GM18519 (cell line): Measurements from ENCODE around the gene ATP6V1B1.

ENCODE experiments used
- ATAC-seq: cut with Tn5 transposase; IDR thresholded peaks from one replicate; pipeline ENCODE4 v1.9.1; 2021; ENCODE audit warnings: mild to moderate bottlenecking, moderate library complexity; ENCODE audit not compliant: unreplicated experiment, low FRiP score

The ATP6V1B1 gene

DNA sequence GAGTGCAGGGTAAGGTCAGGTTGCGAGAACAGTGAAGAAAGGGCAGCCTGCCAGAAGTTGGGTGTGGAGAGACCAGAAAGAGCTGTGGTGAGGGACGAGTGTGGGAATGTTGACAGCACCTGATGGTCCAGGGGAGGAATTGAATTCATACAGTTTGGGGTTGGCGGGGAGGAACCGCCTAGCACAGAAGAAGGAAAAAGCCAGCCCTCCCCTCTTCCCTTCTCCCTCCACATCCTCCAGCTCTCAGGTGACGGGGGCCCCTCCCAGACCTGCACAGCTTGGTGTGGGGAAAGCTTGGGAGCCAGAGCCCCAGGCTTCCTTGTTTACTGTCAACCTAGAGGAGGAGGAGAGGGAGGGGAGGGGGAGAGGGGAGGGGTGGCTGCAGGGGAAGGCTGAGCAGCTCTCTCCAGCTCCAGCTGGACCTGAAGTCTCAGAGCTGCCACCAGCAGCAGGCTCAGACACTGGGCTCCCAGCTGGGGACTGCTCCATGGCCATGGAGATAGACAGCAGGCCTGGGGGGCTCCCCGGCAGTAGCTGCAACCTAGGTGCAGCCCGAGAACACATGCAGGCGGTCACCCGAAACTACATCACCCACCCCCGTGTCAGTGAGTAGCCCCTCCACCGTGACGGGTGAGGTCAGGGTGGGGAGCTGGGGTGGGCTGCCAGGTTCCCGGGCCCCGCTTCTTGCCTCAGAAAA lies at the start of gene ATP6V1B1:
TSS of gene ATP6V1B1 (plus strand) at position 433 of the 697 bp plus-strand sequence. CDS start at position 488, 55 bp downstream.
- no peak for ATAC-seq

DNA sequence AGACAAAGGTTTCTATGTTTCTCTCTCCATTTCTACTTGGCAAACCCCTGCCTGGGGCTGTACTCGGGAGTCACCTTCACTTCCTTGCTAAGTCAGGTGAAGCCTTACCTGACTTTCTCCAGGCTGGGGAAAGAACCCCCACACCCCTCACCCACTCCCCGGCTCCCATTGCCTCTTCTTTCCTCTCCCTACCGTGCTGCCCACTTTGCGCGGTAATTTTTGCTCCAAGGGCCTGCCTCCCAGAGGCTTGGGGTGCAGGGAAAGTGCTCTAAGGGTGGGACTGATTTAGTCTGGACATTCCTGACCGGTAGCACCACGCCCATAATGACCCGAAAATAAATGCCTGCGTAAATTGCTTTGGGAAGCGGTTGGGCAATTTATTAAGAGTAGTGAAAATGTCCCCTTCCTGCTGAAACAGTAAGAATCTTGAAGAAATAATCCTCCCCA lies 49.1 kb upstream of the ATP6V1B1 start:
- no peak for ATAC-seq

DNA sequence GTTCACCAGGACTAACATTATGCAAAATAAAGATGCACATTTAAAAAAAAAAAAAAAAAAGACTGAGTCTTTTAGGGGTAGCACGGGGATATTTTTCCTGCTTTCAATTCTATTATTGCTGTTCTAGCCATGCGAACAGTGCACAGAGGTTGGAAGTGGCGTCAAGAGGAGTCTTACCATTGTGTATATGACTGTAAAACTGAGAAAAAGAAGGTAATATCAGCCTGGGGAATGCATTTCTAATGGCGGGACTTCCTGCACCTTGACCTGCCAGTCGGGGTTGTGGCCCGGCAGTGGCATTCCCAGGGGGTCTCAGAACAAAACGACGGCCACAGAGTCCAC lies 48.5 kb upstream of the ATP6V1B1 start:
- ATAC-seq, result no peak

- no peak for ATAC-seq
These were observed 48.0 kb upstream of the ATP6V1B1 start for GRCh38 chr2:70887550-70888246.

- ATAC-seq, result no peak
These were observed 47.3 kb upstream of the ATP6V1B1 start for GRCh38 chr2:70888366-70888922.

- ATAC-seq, result no peak
These were observed 46.6 kb upstream of the ATP6V1B1 start for GRCh38 chr2:70888923-70889715.

- ATAC-seq, result no peak
These were observed 46.0 kb upstream of the ATP6V1B1 start for GRCh38 chr2:70889716-70890037.

DNA sequence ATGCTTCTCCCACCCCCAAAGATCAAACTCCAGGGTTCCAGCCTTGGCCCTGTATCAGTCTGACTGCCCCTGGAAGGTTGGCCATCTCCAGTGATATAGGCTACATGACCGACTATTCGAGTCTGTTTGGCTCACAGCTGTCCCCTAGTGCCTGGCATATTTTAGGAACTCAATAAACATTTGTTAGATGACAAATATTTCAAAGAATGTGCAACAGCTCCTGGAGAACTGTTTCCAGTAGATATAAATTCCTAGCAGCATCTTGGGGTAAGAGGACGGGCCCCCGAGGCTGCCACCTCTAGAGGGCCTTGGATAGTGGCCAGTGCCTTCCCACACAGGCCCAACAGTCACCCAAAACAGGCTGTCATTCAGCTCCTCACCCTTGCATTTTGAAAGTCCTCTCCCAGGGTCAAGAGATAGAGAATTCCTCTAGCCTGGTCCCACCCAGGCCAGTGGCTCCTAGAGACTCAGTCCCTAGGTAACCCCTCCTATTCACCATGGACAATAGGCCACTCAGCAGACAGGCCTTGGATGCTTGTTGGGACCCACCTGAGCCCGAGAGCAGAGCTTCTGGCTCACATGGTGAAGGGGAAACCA lies 45.1 kb upstream of the ATP6V1B1 start:
- no peak for ATAC-seq

DNA sequence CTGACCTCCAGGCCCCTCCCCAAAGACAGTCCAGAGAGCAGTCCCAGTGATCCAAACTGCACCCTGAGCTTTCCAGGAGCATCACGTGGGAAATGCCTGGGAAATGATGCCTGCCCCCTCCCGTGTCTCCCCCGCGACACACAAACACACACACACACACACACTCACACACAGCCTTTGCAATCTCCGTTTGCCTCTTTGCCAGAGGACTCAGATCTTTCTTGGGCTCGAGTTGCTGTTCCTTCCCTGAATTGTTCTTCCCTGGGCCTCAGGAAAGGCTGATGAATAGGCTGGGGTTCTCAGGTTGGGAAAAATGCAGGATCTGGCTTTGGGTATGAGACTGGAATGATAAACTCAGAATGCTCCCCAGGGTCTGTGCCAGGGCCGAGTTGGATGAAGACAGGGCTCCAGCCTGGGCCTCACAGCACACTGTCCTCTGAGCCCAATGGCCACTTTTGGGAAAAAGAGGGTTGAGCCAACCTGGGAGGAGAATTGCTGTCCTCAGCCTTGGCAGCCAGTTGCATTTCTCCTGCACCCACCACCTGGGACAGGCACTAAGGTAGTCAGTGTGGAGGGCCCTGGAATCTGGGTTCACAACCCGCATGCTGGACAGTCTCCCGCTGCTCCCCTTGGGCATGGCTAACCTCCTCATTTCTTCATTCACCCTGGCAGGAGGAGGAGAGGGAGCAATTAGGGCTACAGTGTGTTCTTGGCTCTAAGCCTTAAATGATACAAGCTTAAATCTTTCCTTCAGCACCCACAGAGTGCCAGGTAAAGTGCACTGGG lies 43.9 kb upstream of the ATP6V1B1 start:
- no peak for ATAC-seq

DNA sequence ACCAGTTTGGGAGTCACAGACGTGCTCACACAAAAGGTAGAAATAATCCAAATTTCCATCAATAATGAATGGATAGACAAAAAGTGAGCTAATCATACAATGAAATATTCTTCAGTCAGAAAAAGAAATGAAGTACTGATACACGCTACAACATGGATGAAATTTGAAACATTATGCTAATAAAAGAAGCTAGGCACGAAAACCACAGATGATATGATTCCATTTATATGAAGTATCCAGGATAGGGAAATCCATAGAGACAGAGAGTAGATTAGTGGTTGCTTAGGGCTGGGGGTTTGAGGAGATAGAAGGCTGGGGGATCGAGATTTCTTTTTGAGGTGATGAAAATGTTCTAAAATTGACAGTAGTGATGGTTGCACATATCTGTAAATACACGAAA lies 43.0 kb upstream of the ATP6V1B1 start:
- no peak for ATAC-seq

- ATAC-seq, result no peak
These were observed 42.5 kb upstream of the ATP6V1B1 start for GRCh38 chr2:70893186-70893585.

DNA sequence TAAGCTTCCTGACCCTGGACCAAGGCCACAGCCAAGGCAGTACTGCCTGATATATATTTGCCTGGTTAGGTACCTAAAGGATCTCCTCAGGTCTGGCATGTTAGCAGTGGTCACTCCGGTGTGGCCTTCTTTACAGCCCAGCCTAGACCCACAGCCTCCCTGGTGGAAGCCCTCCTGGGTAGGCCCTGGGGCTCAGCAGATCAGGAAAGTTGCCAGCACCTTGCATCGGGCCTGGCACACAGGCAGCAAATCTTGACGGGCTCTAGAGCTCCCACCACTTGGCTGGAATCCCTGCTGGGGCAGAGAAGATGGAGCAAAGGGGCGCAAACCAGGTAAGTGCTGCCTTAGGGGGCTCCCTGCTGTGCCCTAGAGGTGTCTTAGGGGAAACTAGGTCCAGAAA lies 40.9 kb upstream of the ATP6V1B1 start:
- no peak for ATAC-seq

GRCh38 chr2:70895249-70895648 lies 40.5 kb upstream of the ATP6V1B1 start:
- no peak for ATAC-seq

DNA sequence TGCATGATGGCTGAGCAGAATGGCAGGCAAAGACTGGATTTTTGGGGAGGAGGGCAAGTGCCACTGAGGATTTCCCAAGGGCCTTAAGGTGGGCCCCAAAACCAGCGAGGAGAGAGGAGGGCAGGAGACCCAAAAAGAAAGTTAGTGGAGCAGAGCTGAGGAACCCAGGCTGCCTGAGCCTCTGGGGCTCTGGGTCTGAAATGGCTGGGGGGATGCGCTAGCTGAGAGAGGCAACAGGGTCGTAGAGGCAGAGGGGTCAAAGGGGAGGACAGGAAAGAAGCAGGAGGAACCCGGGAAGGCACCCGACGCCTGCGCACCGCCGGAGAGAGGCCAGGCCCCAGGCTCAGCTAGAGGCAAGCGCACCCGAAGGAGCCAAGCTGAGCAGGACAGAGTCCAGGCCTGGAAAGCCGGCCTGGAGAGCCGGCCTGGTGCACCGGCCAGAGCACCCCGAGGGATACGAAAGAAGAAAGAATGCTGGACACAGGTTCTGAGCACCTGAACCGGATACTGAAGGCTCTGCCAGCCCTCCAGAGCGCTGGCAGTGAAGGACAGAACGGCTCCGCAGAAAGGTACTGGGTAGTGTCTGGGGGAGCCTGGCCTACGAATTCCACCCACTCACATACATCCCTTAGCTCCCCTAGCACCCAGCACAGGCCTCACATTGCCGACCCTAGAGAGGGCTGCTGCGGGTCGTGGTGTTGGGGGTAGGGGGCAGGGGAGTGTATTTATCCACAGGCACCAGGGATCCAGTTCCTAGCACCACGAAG lies 39.5 kb upstream of the ATP6V1B1 start:
- no peak for ATAC-seq

- no peak for ATAC-seq
These were observed 38.9 kb upstream of the ATP6V1B1 start for GRCh38 chr2:70896765-70897202.

- no peak for ATAC-seq
These were observed 38.3 kb upstream of the ATP6V1B1 start for GRCh38 chr2:70897203-70897976.

DNA sequence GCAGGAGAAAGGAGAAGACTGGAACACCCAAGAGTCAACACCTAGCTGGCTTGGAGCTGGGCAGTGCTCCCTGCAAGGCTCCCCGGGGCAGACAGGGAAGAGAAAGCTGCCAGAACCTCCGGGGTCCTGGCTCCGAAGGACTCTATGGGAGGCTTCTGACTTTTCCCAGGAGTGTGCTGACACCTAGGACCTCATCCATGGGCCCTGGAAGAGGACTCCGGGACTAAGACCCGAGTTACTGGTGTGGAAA lies 37.8 kb upstream of the ATP6V1B1 start:
- ATAC-seq, result no peak

DNA sequence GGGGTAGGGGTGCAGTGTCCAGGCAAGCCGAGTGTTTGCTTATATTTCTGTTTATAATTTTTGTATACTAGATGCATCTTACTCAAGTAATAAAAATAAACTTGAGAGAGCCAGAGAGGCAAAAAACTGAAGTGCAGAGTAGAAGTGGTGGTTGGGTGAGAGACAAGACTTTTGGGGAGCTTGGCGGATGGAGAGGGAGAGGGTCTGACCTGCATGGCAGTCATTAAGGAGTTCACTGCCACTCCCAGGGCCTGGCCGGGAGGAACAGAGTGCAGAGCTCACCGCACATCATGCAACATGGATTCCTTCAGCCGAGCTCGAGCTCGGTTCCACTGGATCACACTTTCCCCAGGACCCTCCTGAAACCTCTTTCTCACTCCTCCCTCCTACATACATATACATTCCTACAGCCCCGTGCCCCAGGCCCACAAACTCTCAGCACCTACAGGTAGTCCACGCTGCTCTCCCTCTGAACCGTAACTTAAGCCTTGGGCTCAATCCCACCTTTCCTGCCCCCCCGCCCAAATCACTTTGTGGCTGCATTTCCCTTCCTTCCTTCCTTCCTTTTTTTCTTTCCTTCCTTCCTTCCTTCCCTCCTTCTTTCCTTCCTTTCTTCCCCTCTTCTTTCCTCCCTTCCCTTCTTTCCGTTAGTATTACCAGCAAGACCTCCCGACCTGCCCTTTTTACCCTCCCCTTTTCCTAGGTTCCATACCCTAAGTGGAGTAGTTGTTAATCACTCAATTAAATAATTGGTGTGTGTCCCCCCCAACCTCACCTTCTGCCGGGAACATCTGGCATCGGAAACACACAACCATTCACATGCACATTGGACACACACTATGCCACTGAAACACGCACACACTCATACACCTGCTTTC lies 37.1 kb upstream of the ATP6V1B1 start:
- ATAC-seq, result no peak
